Fibroblast of lung (primary cell): Measurements from ENCODE around the gene PIM1. TPM values are rescaled to one million over a fixed set of nuclear protein-coding genes. Genes with fewer than 3 reads are reported as not detected.
A peak's percentile ranks its signal among the peaks of the same experiment; 100 is the strongest.
"Not testable (repeated sequence)": the region's sequence is repeated elsewhere in the genome, so short reads cannot be mapped to it uniquely, and the experiment has no call there.

Experiments used
- DNase-seq, 2 donors: peaks; one replicate each; pipeline versions ENCODE4 v3.0.0 to v3.0.0-alpha.2; 2010; ENCODE audit warnings: low read depth in 2 of 2
- H2AFZ ChIP-seq: 2 replicates; pipeline ENCODE4 v1.5.1; 2012; ENCODE audit warnings: low read length, control low read depth, inconsistent platforms
- H3K27ac ChIP-seq: 2 replicates; pipeline ENCODE4 v1.5.1; 2011; ENCODE audit warnings: low read length, control low read depth; ENCODE audit not compliant: insufficient read depth
- H3K27me3 ChIP-seq: 2 replicates; pipeline ENCODE4 v1.5.1; 2011; ENCODE audit warnings: mild to moderate bottlenecking, low read length; ENCODE audit not compliant: control insufficient read depth, insufficient read depth
- H3K36me3 ChIP-seq: 2 replicates; pipeline ENCODE4 v1.5.1; 2011; ENCODE audit warnings: low read length; ENCODE audit not compliant: control insufficient read depth, insufficient read depth
- H3K4me1 ChIP-seq: 2 replicates; pipeline ENCODE4 v1.5.1; 2011; ENCODE audit warnings: low read length; ENCODE audit not compliant: control insufficient read depth, insufficient read depth; ENCODE audit errors: extremely low read depth
- H3K4me2 ChIP-seq: 2 replicates; pipeline ENCODE4 v1.5.1; 2011; ENCODE audit warnings: low read length, control low read depth; ENCODE audit not compliant: insufficient read depth; ENCODE audit errors: extremely low read depth
- H3K4me3 ChIP-seq, 4 experiments: fragments of 200-600 bp in 1 of 4; sonication (generic) in 1 of 4; replicated peaks in 1 of 4; 2 replicates each; pipeline ENCODE4 v1.5.1; 2011 to 2016; ENCODE audit warnings: low read length in 4 of 4, low read depth in 3 of 4, mild to moderate bottlenecking in 3 of 4, control low read depth in 2 of 4, inconsistent platforms in 1 of 4, mixed read lengths in 1 of 4; ENCODE audit not compliant: insufficient read depth in 1 of 4; ENCODE audit errors: control extremely low read depth in 1 of 4
- H3K79me2 ChIP-seq: 2 replicates; pipeline ENCODE4 v1.5.1; 2012; ENCODE audit warnings: mild to moderate bottlenecking, low read length, inconsistent platforms; ENCODE audit not compliant: control insufficient read depth, insufficient read depth
- H3K9ac ChIP-seq: 2 replicates; pipeline ENCODE4 v1.5.1; 2011; ENCODE audit warnings: mild to moderate bottlenecking, low read length, control low read depth; ENCODE audit not compliant: insufficient read depth
- H3K9me3 ChIP-seq: 2 replicates; pipeline ENCODE4 v1.5.1; 2012; ENCODE audit warnings: low read depth, low read length; ENCODE audit not compliant: control insufficient read depth, insufficient read depth
- H4K20me1 ChIP-seq: 2 replicates; pipeline ENCODE4 v1.5.1; 2011; ENCODE audit warnings: low read length; ENCODE audit not compliant: control insufficient read depth, insufficient read depth; ENCODE audit errors: extremely low read depth
- CTCF ChIP-seq, 2 donors: IDR thresholded peaks in 1 of 2; conservative IDR thresholded peaks in 1 of 2; 1 replicate in 1 of 2; 2 replicates in 1 of 2; pipeline ENCODE4 v1.5.1; 2011 to 2012; ENCODE audit warnings: low read length in 2 of 2, control low read depth in 1 of 2, inconsistent platforms in 1 of 2, low read depth in 1 of 2, mild to moderate bottlenecking in 1 of 2
- EZH2 ChIP-seq: IDR thresholded peaks from 2 replicates; pipeline ENCODE4 v1.5.1; 2012; ENCODE audit warnings: low read length, control low read depth, mild to moderate bottlenecking; ENCODE audit errors: missing control alignments
- polyA plus RNA-seq, 2 donors: library from polyadenylated mRNA; depleted of rRNA in 1 of 2; stranded (reverse) in 1 of 2; unstranded in 1 of 2; fragments of >200 nt; gene quantifications; 2 replicates each; pipeline ENCODE4 v1.2.1, GENCODE V29; 2011 to 2012; ENCODE audit warnings: missing spikeins in 1 of 2
- total RNA-seq: library from RNA; depleted of rRNA; stranded (reverse); fragments of >200 nt; gene quantifications from 2 replicates; pipeline ENCODE4 v1.2.1, GENCODE V29; 2014

PIM1 gene
- total and polyA plus RNA-seq, 2 donors (not counting 1 experiment from before 2014, with no cell fraction given), result 13.8 to 22.8 TPM

- H3K4me3 ChIP-seq, result no peak overlapping the region
- TF ChIP-seq EZH2 (no peak), CTCF (conservative IDR thresholded peaks at IDR 0.05 in 1 of 2, IDR thresholded peaks at IDR 0.05 in 1 of 2; ENCODE audit: low read depth in 1 of 2, low read length in 2 of 2) (no peak)
- H3K27me3 ChIP-seq, result no peaks in the 10 kb centered on the region
- no peaks in the 10 kb centered on the region for H3K36me3 ChIP-seq
- DNase-seq, result no peak
- H3K9ac ChIP-seq, result no peak overlapping the region
- no peaks in the 10 kb centered on the region for H4K20me1 ChIP-seq
- no peaks in the 10 kb centered on the region for H3K9me3 ChIP-seq
- no peak overlapping the region for H3K4me2 ChIP-seq
- no peaks in the 10 kb centered on the region for H3K79me2 ChIP-seq
- no peak overlapping the region for H2AFZ ChIP-seq
- no peak overlapping the region for H3K27ac ChIP-seq
- peaks cover 8% of the 10 kb centered on the region for H3K4me1 ChIP-seq
These were observed 42.9 kb upstream of the PIM1 start for GRCh38 chr6:37126961-37127616.

- no peak overlapping the region for H3K9ac ChIP-seq
- H3K27me3 ChIP-seq, result no peaks in the 10 kb centered on the region
- no peaks in the 10 kb centered on the region for H3K9me3 ChIP-seq
- H3K36me3 ChIP-seq, result no peaks in the 10 kb centered on the region
- no peak overlapping the region for H3K27ac ChIP-seq
- H3K4me1 ChIP-seq, result peaks cover 8% of the 10 kb centered on the region
- no peak overlapping the region for H2AFZ ChIP-seq
- DNase-seq, result peak; percentile 77 to 85
- no peak overlapping the region for H3K4me3 ChIP-seq
- H3K4me2 ChIP-seq, result no peak overlapping the region
- H3K79me2 ChIP-seq, result no peaks in the 10 kb centered on the region
- no peaks in the 10 kb centered on the region for H4K20me1 ChIP-seq
- TF ChIP-seq EZH2, result no peak
- TF ChIP-seq CTCF (conservative IDR thresholded peaks at IDR 0.05 in 1 of 2, IDR thresholded peaks at IDR 0.05 in 1 of 2; ENCODE audit: low read depth in 1 of 2, low read length in 2 of 2), result no peak
These were observed 41.7 kb upstream of the PIM1 start for GRCh38 chr6:37127961-37128862.

- DNase-seq, H3K36me3 ChIP-seq, H3K4me3 ChIP-seq, H3K79me2 ChIP-seq, H3K27me3 ChIP-seq, H3K27ac ChIP-seq, H3K4me1 ChIP-seq, H3K4me2 ChIP-seq, H4K20me1 ChIP-seq, H2AFZ ChIP-seq, H3K9me3 ChIP-seq, H3K9ac ChIP-seq: not testable (repeated sequence)
These were observed 41.0 kb upstream of the PIM1 start for GRCh38 chr6:37128863-37129443.
